Measurements from ENCODE around the gene ADAP1.
"Not testable (repeated sequence)": the region's sequence is repeated elsewhere in the genome, so short reads cannot be mapped to it uniquely, and the experiment has no call there.

Gene ADAP1

GRCh38 chr7:875476-876076 lies 78.9 kb downstream of the ADAP1 start:
- DNase-seq: peak; percentile 31

- DNase-seq: no peak
Measured at GRCh38 chr7:875051-875450, 79.4 kb downstream of the ADAP1 start.

DNA sequence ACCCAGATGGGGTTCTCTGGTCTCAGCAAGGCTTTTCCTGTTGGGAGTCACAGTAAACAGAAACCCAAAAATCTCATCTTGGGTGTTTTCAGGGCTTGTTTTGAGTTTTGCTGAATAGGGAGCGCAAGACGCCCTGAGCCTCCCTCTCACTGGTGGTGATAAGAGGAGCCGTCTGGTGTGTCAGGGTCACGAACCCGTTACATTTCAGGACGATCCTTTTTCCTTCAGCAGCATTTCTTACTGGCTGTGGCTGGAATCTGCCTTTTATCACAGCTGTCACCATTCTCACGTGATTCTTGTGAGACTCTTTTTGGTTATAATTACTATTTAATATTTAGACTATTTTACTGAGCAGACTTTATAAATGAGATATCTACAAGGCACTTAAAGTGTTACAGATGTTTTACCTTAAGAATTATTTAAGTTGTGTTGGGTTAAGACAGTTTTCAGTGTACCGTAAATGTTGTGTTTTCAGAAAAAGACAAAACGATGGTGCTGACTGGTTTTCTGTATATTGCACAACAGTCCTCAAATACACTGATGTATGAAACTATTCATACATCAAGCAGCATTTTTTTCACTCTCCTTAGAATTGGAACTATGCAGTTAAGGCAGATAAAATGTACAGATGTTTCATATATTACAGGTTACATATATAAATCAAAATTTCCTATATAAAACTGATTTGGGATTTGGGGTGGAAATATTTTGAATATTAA lies 80.3 kb downstream of the ADAP1 start:
- no peak for DNase-seq

- DNase-seq: peak; percentile 82
Measured at GRCh38 chr7:873367-874002, 81.0 kb downstream of the ADAP1 start.

GRCh38 chr7:872685-873084 lies 81.8 kb downstream of the ADAP1 start:
- DNase-seq: not testable (repeated sequence)

DNA sequence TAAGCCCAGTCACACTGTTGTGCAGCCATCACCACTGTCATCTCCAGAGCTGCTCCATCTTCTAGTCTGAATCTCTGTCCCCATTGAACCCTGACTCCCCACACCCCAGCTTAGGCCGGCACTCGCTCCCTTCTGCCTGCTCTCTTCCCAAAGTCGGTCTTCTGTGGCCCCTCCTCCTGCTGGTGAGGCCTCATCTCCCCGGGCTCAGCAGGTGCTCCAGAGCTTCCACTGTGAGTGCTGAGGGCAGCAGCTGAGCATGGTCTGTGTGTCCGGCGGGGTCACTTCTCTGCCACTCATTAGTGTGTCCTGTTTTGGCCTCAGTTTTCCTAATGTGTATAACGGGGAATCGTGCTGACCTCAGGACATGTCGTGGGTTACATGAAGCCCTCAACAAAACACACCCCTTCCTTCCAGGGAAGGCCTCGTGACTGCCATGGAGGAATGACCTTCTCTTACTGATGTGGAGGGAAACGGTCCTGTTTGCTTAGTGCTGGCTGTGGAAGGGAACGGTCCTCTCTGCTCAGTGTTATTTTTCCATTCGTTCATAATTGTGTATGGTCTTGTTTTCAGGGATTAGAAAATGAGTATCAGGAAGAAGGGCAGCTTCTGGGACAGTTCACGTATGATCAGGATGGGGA lies 82.5 kb downstream of the ADAP1 start:
- DNase-seq: no peak

DNA sequence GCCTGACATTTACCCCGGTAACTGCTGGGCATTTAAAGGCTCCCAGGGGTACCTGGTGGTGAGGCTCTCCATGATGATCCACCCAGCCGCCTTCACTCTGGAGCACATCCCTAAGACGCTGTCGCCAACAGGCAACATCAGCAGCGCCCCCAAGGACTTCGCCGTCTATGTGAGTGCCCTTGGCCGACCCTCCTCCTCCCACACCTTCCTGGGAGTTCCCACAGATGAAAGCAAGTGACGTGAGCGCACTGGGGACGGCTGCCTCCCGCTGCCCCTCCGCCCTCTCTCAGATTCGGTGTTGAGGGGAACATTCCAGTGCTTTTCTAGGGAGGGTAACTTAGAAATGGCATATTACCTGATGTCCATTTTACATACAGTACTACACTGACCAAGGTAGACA lies 85.1 kb downstream of the ADAP1 start:
- DNase-seq: no peak

GRCh38 chr7:868189-868486 lies 86.3 kb downstream of the ADAP1 start:
- no peak for DNase-seq

DNA sequence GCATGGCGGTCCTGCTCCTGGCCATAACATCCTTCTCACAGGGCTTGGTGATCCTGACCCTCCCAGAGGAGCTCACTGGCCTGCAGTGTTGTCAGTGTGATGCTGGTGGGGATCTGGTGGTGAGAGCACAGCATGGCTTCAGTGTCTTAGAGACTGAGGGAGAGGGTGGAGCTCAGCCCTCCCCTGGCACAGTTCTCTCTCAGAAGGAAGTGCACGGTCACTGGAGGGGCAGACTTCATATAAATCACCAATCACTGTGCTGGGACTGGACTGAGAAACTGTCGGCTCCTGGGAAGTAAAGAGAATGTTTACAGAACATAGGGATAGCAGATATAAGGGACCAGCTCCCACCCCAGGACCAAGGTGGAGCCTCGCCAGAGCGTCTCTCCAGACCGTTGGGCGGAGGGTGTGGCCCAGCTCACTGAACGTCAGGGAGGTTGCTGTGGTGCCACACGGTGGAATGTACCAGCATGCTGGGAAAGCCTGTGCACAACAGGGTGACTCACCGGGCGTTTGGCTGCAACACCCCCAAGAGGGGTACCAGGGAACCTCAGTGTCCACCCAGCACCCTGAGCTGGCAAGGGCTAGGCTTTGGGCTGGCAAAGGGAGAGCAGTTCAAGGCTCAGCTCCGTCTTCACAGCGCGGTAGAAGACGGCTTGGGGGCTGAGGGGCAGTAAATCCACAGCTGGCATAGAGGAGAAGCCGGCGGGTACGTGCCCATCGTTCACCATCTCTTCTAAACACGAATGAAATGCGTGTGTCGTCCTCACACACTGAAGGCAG lies 86.9 kb downstream of the ADAP1 start:
- no peak for DNase-seq

- DNase-seq: no peak
Measured at GRCh38 chr7:867001-867405, 87.5 kb downstream of the ADAP1 start.

GRCh38 chr7:865921-866320 lies 88.6 kb downstream of the ADAP1 start:
- no peak for DNase-seq

GRCh38 chr7:863106-863505 lies 91.4 kb downstream of the ADAP1 start:
- DNase-seq: no peak

GRCh38 chr7:862157-862556 lies 92.3 kb downstream of the ADAP1 start:
- no peak for DNase-seq

DNA sequence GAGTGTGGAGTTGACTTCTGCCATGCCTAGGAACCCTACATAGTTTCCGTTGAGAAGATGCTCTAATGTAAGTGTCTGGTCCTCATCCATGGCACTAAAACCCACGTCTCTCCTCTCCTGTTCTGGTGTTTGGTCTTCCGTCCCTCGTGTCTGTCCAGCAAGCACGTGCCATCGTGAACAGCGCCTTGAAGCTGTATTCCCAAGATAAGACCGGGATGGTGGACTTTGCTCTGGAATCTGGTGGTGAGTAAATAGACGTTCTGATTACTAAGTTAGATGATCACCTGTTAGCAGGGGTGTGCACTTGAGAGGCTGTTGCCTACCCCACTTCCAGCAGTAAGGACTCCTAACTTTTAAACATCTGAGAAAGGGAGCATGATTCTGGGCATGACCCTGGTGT lies 93.3 kb downstream of the ADAP1 start:
- DNase-seq: no peak

GRCh38 chr7:860149-860548 lies 94.3 kb downstream of the ADAP1 start:
- no peak for DNase-seq

GRCh38 chr7:859359-860030 lies 95.0 kb downstream of the ADAP1 start:
- DNase-seq: no peak

- DNase-seq: no peak
Measured at GRCh38 chr7:857661-858060, 96.8 kb downstream of the ADAP1 start.

GRCh38 chr7:856444-857095 lies 97.9 kb downstream of the ADAP1 start:
- no peak for DNase-seq

DNA sequence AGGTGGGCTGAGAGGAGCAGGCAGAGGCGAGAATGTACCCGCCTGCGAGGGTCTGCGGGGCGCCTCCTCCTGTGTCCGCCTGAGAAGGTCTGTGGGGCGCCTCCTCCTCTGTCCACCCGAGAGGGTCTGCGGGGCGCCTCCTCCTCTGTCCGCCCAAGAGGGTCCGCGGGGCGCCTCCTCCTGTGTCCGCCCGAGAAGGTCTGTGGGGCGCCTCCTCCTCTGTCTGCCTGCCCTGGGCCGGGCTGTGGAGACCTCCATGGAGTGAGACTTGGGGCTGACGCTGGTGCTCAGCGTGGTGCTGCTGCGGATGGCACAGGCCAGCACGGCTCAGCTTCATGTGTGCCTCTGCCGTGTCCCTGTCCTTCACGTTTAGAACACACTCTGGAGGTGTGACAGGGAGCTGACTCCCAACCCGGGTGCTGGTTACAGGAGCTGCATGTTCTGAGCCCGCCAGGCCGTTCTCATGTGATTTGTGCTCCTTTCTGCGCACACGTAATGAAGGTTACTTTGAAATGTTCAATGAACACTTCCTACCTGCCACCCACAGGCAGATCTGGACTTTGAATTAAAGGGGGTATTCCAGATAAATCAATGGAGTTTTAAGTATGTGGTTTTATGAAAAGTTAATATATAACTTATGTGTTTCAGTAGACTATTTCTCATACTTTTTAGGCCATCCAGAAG lies 98.7 kb downstream of the ADAP1 start:
- no peak for DNase-seq

DNA sequence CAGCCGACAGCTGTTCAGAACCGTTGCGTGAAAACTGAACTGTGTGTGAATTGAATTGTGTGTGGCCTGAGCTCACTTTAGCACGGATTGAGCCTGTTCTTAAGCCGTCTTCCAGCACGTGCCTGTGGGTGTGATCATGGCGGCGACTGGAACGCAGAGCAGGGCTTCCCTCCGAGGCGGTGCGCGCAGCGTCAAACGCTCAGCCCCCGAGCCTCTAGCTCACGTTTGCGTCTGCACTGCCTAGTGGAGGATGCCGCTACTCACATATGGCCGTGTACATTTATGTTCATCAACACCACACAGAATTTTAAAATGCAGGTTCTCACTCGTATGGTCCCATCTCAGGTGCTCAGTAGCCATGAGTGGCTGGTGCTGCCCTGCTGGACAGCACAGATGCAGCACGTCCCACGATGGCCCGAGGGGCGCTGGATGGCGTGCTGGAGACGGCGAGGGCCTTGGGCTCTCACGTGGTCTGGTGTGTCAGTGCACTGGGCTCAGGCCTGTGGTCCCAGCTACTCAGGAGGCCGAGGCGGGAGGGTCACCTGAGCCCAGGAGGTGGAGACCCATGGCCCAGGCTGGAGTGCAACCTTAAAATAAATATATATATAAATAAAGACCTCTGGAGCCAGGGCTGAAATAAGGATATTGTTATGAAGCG lies 100.2 kb downstream of the ADAP1 start:
- DNase-seq: no peak

Measured in retina (tissue), 1 donor.